ELF-1 (cell line): ENCODE measurements around the gene FSHB.
"Not testable (repeated sequence)": the region's sequence is repeated elsewhere in the genome, so short reads cannot be mapped to it uniquely, and the experiment has no call there.

Experiments used
- DNase-seq: peaks from one replicate; pipeline ENCODE4 v3.0.0-alpha.2; 2016; ENCODE audit warnings: low read depth, low spot score

FSHB gene

GRCh38 chr11:30268638-30269037, 37.8 kb downstream of the FSHB start:
- not testable (repeated sequence) for DNase-seq

- DNase-seq: no peak
Measured at GRCh38 chr11:30270671-30271070, 39.9 kb downstream of the FSHB start.

- DNase-seq: no peak
Measured at GRCh38 chr11:30277176-30277575, 46.4 kb downstream of the FSHB start.

GRCh38 chr11:30279796-30280195, 49.0 kb downstream of the FSHB start:
- DNase-seq: no peak

GRCh38 chr11:30281476-30282288, 50.9 kb downstream of the FSHB start:
- no peak for DNase-seq

GRCh38 chr11:30282289-30282631, 51.4 kb downstream of the FSHB start:
- no peak for DNase-seq
